Psoas muscle (tissue), 8 donors: Measurements from ENCODE around the gene SLC22A12. TPM values are rescaled to one million over a fixed set of nuclear protein-coding genes. Genes with fewer than 3 reads are reported as not detected.
A peak's percentile ranks its signal among the peaks of the same experiment; 100 is the strongest.

ENCODE experiments used
- ATAC-seq, 4 donors: fragments of 200-7000 bp; cut with Tn5 transposase; one replicate each; pipeline ENCODE4 v1.9.1; 2020; ENCODE audit warnings: moderate library complexity in 3 of 4, mild to moderate bottlenecking in 2 of 4
- DNase-seq, 2 donors: peaks; one replicate each; pipeline ENCODE4 v3.0.0-alpha.2; 2020
- H3K27ac ChIP-seq: fragments of 200-600 bp; one replicate; pipeline ENCODE4 v1.8.0; 2022
- H3K27me3 ChIP-seq, 3 donors: fragments of 200-600 bp in 1 of 3; one replicate each; pipeline versions ENCODE4 v1.6.1 to v1.8.0; 2013 to 2022; ENCODE audit warnings: low read length in 2 of 3, mild to moderate bottlenecking in 2 of 3, moderate library complexity in 1 of 3; ENCODE audit not compliant: insufficient read depth in 3 of 3
- H3K36me3 ChIP-seq, 2 donors: fragments of 200-600 bp in 1 of 2; one replicate each; pipeline versions ENCODE4 v1.6.1 to v1.8.0; 2013 to 2022; ENCODE audit warnings: low read depth in 1 of 2, mild to moderate bottlenecking in 1 of 2, moderate library complexity in 1 of 2; ENCODE audit not compliant: insufficient read depth in 1 of 2
- H3K4me1 ChIP-seq: fragments of 200-600 bp; one replicate; pipeline ENCODE4 v1.8.0; 2022
- H3K4me3 ChIP-seq: fragments of 200-600 bp; one replicate; pipeline ENCODE4 v1.8.0; 2022; ENCODE audit warnings: mild to moderate bottlenecking
- H3K9me3 ChIP-seq: fragments of 200-600 bp; one replicate; pipeline ENCODE4 v1.8.0; 2022
- CTCF ChIP-seq: fragments of 200-600 bp; IDR thresholded peaks from one replicate; pipeline ENCODE4 v1.8.0; 2022; ENCODE audit warnings: antibody characterized with exemption
- WGBS, 3 donors: extraction: QIAGEN DNeasy Blood & Tissue Kit; methylation state at CpG; one replicate each; pipeline versions ENCODE4 v1.1.6 to v1.1.7; 2013; 5-methylcytosine and 5-hydroxymethylcytosine counted together
- intact Hi-C, 2 donors: fragments of 100-400 bp; cut with DNase I; formaldehyde crosslinking; loops; one replicate each; pipeline versions ENCODE4 v1.11.0 to v1.14.2; 2022
- polyA plus RNA-seq, 3 donors: library from polyadenylated mRNA; stranded (reverse); fragments of 200-250 nt; gene quantifications; one replicate each; pipeline ENCODE4 v1.2.3, GENCODE V29; 2013
- total RNA-seq, 4 donors: library from RNA; stranded (reverse); fragmentation: NEBNext Ultra II Directional in 2 of 4; extraction: Animal tissue kit (Norgen Biotek cat#: 25700) in 2 of 4; gene quantifications; one replicate each; pipeline versions ENCODE4 v1.2.1 to v1.2.4, GENCODE V29; 2021 to 2023
- donor health status: healthy with polysubstance abuse.
- donor health status: DM: no; HTN: no; CAD: no; lungs with moderate emphysema.
- donor health status: Bipolar disorder and iron deficiency.
- donor health status: healthy.
- donor health status: DM: yes; HTN: yes; CAD: no.
- donor health status: DM: no; HTN: no; CAD: no.
- donor health status: DM: no; HTN: no; CAD: no.
- donor health status: DM: yes; HTN: yes; CAD: no.

The SLC22A12 gene
- total and polyA plus RNA-seq, 7 donors = not detected

- Histone ChIP-seq H3K9me3 (no peaks in the 10 kb centered on the region), H3K36me3 (no peaks in the 10 kb centered on the region), H3K27me3 (peaks cover 0 to 26% (median 17%) of the 10 kb centered on the region in 3 donors), H3K27ac (no peak overlapping the region), H3K4me1 (no peaks in the 10 kb centered on the region), H3K4me3 (no peak overlapping the region)
- DNase-seq = no peak
- TF ChIP-seq CTCF = no peak
- WGBS, 3 donors = 85 to 93% (median 90%) methylated on average over 7 of the region's 7 CpGs
- intact Hi-C loops = no loop called here
- no peak for ATAC-seq
These were observed 42.6 kb downstream of the SLC22A12 start for GRCh38 chr11:64633555-64634159.

GRCh38 chr11:64637334-64638017, 46.5 kb downstream of the SLC22A12 start:
- Histone ChIP-seq H3K4me1 (no peaks in the 10 kb centered on the region), H3K4me3 (no peak overlapping the region), H3K36me3 (no peaks in the 10 kb centered on the region), H3K27ac (no peak overlapping the region), H3K27me3 (peaks cover 0 to 63% (median 38%) of the 10 kb centered on the region in 3 donors), H3K9me3 (no peaks in the 10 kb centered on the region)
- no peak for TF ChIP-seq CTCF
- WGBS, 3 donors = 40 to 64% (median 47%) methylated on average over 15 of the region's 15 CpGs
- intact Hi-C loops = no loop called here
- DNase-seq (no peak), ATAC-seq (no peak)

GRCh38 chr11:64638018-64638665, 47.1 kb downstream of the SLC22A12 start:
- Histone ChIP-seq H3K27me3 (peaks cover 0 to 67% (median 38%) of the 10 kb centered on the region in 3 donors), H3K4me1 (no peaks in the 10 kb centered on the region), H3K27ac (no peak overlapping the region), H3K9me3 (no peaks in the 10 kb centered on the region), H3K36me3 (no peaks in the 10 kb centered on the region), H3K4me3 (no peak overlapping the region)
- DNase-seq (no peak), ATAC-seq (peak in 3 of 4 donors; percentile 24 to 30 (median 30))
- 14 to 24% (median 18%) methylated on average over 34 to 37 of the region's 37 CpGs for WGBS, 3 donors
- intact Hi-C loops = no loop called here
- TF ChIP-seq CTCF = no peak

- Histone ChIP-seq H3K27ac (no peak overlapping the region), H3K36me3 (no peaks in the 10 kb centered on the region), H3K27me3 (peaks cover 0 to 71% (median 38%) of the 10 kb centered on the region in 3 donors), H3K9me3 (no peaks in the 10 kb centered on the region), H3K4me1 (no peaks in the 10 kb centered on the region), H3K4me3 (no peak overlapping the region)
- 95 to 100% (median 95%) methylated on average over 2 of the region's 2 CpGs for whole genome bisulfite sequencing, 3 donors
- no peak for TF ChIP-seq CTCF
- intact Hi-C loops = no loop called here
- DNase-seq (no peak), ATAC-seq (no peak)
These were observed 47.8 kb downstream of the SLC22A12 start for GRCh38 chr11:64638829-64639228.
